Peyer's patch (tissue), 4 donors: ENCODE results near the gene GON4L.

Source experiments
- POLR2A ChIP-seq, 2 donors: fragments of 450-650 bp; IDR thresholded peaks; one replicate each; pipeline ENCODE4 v1.5.1; 2017; ENCODE audit warnings: antibody characterized with exemption in 2 of 2, mild to moderate bottlenecking in 2 of 2, moderate library complexity in 2 of 2
- TF ChIP-seq, protein P1 (sequence below), 6 experiments: fragments of 450-650 bp in 4 of 6; fragments of 200-600 bp in 2 of 6; sonication (generic) in 1 of 6; IDR thresholded peaks; one replicate each; pipeline ENCODE4 v1.5.1; 2017 to 2019; ENCODE audit warnings: antibody characterized with exemption in 6 of 6, mild to moderate bottlenecking in 3 of 6, moderate library complexity in 1 of 6

GRCh38 chr1:155703216-155703615, 153.8 kb downstream of the GON4L start:
- TF ChIP-seq, protein P1, sequence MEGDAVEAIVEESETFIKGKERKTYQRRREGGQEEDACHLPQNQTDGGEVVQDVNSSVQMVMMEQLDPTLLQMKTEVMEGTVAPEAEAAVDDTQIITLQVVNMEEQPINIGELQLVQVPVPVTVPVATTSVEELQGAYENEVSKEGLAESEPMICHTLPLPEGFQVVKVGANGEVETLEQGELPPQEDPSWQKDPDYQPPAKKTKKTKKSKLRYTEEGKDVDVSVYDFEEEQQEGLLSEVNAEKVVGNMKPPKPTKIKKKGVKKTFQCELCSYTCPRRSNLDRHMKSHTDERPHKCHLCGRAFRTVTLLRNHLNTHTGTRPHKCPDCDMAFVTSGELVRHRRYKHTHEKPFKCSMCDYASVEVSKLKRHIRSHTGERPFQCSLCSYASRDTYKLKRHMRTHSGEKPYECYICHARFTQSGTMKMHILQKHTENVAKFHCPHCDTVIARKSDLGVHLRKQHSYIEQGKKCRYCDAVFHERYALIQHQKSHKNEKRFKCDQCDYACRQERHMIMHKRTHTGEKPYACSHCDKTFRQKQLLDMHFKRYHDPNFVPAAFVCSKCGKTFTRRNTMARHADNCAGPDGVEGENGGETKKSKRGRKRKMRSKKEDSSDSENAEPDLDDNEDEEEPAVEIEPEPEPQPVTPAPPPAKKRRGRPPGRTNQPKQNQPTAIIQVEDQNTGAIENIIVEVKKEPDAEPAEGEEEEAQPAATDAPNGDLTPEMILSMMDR (IDR thresholded peaks at IDR 0.05): no peak
- TF ChIP-seq POLR2A (IDR thresholded peaks at IDR 0.05): no peak
